GM19239 (cell line): ENCODE results near the gene OR6C2.
A peak's percentile ranks its signal among the peaks of the same experiment; 100 is the strongest.
"Not testable (repeated sequence)": the region's sequence is repeated elsewhere in the genome, so short reads cannot be mapped to it uniquely, and the experiment has no call there.

Source experiments
- DNase-seq: peaks from one replicate; pipeline ENCODE4 v3.0.0; 2011; ENCODE audit warnings: low spot score; ENCODE audit not compliant: insufficient read length
- FAIRE-seq: peaks from 2 replicates; lab custom pipeline; 2011; peaks lifted over from hg19 to GRCh38; lab: Jason Lieb, UNC

Gene OR6C2

DNA sequence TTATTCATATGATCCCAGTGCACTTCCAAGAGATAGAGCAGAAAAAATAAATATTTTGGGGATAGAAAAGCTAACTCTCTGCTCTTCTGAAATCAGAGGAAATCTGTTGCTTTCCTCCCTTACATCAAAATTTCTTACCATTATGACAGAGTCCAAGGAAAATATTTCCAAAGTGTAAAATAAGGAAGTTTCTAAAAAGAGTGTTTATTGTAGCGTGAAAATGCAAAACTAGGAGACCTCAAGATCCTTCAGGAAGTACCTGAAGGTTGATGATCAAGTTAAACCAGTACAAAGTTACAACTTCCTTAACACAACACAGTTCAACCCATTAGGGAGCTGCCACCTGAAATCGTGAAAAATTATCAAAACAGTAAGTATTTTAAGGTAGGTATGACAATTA is at the start of gene OR6C2:
OR6C2 (plus strand) TSS at position 301 of the 400 bp plus-strand sequence. CDS start 8,138 bp downstream, outside the sequence.
- FAIRE-seq (no peak), DNase-seq (no peak)

DNA sequence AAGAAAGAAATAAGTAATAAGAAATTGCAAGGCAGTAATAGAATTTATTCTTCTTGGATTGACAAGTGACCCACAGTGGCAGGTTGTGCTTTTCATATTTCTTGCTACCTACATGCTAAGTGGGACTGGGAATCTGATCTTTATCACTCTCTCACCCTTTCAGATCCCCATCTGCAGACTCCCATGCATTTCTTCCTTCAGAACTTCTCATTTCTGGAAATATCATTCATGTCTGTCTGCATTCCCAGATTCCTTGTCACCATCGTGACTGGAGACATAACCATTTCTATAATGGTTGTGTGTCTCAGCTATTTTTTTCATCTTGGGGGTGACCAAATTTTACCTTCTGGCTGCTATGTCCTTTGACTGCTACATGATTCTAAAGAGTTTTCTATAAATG is 47.5 kb upstream of the OR6C2 start:
- FAIRE-seq (no peak), DNase-seq (no peak)

DNA sequence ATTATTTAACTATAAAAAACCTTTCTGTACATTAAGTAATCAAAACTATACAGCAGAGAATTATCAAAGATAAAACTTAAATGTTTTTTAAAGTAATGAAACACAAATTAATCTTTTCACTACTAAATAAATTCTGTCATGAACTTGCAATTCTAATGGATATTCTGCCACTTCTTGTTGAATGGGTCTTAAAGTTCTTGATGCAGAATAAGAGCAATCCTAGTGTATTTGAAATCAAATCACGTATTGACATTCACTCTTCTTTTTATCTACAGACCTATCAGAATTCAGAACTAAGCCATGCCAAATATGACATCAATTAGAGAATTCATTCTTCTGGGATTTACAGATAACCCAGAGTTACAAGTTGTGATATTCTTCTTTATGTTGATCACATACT is 43.6 kb upstream of the OR6C2 start, which contains the start of gene OR6C65:
OR6C65 (plus strand) TSS at position 301 of the 400 bp plus-strand sequence; CDS start at position 301, 0 bp downstream.
- FAIRE-seq = no peak

DNA sequence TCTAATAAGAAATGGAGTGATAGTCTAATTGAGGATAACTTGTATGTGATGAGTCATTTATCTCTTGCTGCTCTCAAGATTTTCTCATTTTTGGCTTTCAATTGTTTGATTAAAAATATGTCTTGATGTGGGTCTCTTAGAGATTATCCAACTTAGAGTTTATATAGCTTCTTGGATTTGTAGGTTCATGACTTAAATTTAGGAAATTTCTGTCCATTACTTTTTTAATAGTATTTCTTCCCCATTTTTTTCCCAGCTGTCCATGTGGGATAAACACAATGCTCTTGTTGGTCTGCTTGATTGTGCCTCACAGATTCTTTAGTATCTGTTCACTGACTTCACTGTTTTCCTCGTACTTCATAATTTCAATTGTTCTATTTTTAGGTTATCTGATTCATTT is 36.0 kb upstream of the OR6C2 start:
- FAIRE-seq = no peak
- DNase-seq = no peak

More for the DNA sequence above, 43.6 kb upstream of the OR6C2 start, which contains the start of gene OR6C65:
- no peak for DNase-seq

DNA sequence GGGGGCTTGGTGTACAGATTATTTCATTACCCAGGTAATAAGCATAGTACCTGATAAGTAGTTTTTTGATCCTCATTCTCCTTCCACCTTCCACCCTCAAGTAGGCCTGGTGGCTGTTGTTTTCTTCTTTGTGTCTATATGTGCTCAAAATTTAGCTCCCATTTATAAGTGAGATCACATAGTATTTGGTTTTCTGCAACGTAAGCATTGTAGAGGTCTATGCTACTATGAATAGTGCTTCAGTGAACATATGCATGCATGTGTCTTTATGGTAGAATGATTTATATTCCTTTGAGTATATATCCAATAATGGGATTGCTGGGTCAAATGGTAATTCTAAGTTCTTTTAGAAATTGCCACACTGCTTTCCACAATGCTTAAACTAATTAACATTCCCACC is 34.7 kb upstream of the OR6C2 start:
- FAIRE-seq, DNase-seq: not testable (repeated sequence)

DNA sequence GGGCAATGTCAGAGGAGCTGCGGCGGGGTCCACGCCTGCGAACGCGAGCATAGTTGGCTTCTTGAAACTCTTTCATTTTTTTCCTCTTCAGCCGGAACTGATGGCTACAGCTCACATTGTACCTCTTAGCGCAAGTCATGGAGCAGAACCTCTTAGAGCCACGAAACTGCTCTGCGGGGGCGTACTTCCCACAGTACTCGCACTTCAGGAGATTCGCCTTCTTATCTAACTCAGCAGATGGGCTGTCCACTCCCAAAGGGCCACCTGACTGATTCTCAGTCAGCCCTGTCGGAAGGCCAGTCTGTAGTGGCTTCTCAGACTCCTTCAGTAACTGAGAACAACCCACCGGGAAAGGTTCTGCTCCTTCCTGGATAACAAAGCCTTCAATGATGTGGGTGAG is 31.7 kb upstream of the OR6C2 start:
- DNase-seq, FAIRE-seq: not testable (repeated sequence)

DNA sequence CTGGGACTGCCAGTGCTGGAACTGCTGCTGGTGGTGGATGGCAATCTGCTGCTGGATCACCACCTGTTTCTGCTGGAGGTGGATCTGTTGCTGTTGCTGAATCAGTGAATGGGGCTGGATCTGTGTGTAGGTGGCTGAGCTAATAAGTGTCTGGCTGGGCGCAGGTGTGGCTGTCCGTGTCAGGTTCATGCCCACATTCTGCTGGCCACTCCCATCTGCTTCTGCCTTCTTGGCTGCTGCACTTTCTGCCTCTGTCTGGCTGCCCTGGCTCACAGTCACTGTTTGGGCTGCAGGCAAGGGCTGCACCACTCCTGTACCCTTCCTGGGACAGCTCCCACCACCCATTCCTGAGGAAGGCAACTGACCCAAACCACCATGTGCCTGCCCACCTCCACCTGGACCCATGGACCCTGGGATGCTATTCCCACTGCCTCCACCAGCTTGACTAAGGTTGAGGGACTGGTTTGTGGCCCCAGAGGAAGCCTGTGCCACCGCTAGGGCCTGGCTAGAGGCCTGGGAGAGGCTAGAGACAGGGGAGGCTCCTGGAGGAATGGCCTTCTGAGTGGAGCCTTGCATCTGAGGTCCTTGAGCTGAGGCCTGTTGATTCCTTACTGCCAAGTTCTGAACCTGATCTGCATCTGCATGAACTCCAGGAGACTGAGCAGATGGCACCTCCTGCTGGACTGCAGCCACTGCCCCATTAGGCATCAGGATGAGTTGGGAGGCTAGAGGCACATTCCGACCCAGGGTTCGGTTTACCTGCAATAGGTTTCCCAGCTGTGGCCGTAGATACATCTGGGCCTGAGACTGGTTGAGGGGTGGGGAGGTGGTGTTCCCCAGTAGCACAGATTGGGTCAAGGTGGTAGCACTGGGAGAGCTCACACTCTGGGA is 30.1 kb upstream of the OR6C2 start:
- DNase-seq, FAIRE-seq: not testable (repeated sequence)

DNA sequence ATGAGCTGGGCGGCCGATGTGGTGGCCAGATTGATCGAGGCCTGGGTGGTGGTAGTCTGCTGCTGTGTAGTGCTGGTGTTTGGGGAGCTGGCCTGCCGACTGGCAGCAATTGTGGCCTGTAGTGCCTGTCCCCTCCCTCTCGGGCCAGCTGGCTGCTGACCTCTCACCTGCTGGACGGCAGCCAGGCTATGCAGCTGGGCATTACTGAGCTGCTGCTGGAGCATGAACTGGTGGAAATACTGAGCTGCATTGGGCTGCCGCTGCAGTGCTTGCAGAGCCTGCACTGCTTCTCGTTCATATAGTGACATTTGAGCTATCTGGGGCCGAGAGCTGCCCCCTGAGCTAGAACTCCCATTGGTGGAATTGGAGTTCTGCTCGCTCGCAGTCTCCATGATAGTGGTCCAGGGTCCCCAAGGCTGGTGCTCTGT is 29.5 kb upstream of the OR6C2 start:
- not testable (repeated sequence) for DNase-seq, FAIRE-seq

DNA sequence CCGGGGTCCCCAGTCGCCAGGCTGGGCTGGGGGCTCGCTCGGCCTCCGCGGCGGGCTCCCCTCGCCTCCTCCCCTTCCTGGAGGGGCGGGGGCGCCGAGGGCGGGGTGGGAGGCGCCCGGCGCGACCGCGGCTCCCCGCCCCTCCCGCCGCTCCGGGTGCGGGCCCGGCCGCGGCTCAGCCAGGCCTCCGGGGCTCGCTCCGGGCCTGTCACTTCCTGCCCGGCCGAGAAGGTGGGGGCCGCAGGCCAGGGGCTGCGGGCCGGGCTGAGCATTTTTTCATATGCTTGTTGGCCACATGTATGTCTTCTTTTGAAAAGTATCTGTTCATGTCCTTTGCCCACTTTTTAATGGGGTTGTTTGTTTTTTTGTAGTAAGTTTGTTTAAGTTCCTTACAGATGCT is 29.0 kb upstream of the OR6C2 start:
- DNase-seq, FAIRE-seq: not testable (repeated sequence)

DNA sequence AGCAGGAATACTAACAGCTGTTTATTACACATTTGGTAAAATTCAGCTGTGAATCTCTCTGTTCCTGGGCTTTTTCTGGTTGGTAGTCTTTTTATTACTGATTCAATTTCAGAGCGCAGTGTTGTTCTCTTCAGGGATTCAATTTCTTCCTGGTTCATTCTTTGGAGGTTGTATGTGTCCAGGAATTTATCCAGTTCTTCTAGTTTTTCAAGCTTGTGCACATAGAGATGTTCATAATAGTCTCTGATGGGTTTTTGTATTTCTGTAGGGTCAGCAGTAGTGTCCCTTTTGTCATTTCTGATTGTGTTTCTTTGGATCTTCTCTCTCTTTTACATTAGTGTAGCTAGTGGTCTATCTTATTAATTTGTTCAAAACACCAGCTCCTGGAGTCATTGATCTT is 26.9 kb upstream of the OR6C2 start:
- DNase-seq = no peak
- no peak for FAIRE-seq

DNA sequence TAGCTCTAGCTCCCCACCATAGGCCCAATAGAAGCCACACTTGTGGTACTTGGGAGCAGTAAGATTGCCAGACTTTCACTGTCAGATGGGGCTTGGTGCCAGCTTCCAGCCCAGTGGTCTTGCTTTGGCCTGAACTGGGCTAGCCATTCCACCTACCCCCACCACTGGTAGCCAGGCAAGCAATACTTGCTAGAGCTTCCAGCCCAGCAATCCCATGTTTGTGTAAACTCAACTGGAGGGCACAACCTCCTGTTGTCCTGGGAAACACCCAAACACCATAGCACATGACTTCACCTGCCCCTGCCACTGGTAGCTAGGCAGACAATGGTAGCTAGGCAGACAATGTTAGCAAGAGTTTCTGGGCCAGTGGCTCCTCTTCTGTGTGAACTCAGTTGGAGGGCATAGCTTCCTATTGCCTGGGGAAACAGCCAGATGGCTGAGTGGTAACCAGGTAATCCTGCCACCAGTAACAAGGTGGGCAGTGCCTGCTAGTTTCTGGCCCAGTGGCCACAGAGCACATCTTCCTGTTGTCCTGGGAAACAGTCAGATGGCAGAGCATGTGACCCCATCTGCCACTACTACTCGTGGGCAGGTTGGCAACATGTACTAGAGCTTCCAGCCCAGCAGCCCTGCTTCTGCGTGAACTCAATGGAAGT is 23.4 kb upstream of the OR6C2 start:
- no peak for DNase-seq
- FAIRE-seq = no peak

DNA sequence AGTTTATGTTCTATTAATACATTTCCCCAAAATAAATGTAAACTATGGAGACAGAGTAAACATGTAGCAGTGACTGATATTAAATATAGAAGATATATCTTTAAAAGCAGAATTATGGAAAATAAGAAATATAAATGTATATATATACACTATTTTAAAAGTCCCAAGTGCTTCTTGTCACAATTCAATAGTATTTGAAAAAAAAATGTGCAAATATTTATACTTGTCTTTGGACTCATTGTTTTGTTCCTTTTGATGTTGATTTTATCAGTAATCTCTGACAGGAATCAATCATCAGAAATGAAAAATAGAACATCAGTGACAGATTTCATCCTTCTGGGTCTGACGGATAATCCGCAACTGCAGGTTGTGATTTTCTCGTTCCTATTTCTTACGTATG is 17.9 kb upstream of the OR6C2 start, which contains the start of gene OR6C76:
OR6C76 (plus strand) TSS at position 301 of the 400 bp plus-strand sequence; CDS start at position 301, 0 bp downstream.
- no peak for FAIRE-seq
- no peak for DNase-seq

DNA sequence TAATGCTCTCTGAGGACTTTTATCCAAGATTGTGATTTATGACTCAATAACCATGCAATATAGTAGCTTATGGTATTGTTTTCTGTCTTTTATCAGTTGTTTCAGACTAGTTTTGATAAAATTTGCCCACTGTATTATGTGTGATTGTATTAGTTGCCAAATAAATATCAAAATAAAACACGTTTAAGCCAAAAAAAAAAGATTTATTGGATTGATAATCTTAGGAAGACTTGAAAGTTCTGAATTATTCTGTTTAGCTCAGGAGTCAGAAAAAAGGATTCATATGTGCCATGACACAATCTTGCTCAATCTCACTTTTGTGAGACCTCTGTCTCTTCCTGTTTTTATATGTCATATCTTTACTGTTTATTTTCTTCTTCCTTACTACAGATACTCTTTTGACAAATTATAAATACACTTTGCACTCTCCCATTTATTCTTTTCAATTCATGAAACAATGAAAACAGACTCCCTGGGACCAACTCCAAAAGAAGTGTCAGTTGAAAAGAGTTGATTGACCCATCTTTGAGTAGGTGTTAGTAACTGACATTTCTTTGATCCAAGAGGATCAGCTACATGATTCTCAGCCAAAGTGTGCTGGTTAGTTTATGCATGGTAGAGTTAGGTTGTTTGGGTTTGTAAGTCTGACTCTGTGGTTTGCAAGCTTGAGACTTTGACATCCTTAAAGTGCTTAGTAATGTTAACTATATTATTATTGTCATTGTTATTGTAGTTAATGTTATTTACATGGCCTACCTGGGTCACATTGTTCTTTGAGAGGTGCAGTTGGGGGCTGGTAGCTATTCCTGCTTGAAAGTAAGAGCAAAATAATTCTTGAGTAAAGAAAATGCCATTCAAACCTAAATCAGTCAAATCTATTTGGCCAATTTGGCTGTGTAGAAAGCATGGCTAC is 15.3 kb upstream of the OR6C2 start:
- DNase-seq = no peak
- FAIRE-seq = peak; percentile 18

DNA sequence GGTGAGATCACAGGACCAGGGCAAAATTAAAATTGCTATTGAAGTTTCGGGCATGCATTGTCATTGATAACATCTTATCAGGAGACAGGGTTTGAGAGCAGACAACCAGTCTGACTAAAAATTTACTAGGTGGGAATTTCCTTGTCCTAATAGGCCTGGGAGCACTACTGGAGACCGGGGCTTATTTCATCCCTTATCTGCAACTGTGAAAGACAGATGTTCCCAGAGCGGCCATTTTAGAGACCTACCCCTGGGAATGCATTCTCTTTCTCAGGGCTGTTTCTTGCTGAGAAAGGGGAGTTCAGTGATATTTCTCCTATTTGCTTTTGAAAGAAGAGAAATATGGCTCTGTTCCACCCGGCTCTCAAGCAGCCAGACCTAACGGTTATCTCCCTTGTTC is 2.6 kb upstream of the OR6C2 start:
- not testable (repeated sequence) for FAIRE-seq, DNase-seq

DNA sequence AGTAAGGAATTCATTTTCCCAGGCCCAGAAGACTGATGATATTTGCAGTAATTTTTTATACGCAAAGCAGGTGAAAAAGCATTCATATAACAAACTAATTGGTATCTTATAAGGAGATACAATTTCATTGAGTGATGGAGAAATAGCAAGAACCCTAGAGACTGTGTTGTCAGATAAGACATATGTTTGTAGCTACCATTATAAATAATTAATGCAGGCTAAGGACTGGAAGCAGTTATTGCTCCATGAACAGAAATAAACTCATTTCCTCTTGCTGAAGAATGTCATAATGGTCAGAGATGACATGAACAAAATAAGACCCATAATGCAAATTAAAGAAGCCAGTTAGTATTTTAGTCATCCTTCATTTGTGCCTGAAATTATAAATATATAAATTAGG is 1.5 kb downstream of the OR6C2 start:
- no peak for FAIRE-seq
- no peak for DNase-seq

DNA sequence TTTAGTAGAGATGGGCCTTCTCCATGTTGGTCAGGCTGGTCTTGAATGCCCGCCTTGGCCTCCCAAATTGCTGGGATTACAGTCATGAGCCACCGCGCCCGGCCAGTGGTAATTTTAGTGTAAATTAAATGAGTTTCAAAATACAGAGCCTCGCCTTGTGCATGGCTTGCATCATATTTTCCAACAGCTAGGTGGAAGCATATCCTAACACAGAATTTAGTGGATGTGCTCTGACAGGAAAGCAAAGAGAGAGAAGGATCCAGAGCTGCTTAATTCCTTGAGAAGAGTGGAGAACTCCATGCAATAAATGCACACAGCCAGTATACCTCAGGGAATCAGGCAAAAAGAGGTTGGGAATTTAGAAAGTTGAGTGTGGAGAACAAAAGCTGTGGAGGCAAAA is 2.5 kb downstream of the OR6C2 start:
- no peak for DNase-seq
- no peak for FAIRE-seq

DNA sequence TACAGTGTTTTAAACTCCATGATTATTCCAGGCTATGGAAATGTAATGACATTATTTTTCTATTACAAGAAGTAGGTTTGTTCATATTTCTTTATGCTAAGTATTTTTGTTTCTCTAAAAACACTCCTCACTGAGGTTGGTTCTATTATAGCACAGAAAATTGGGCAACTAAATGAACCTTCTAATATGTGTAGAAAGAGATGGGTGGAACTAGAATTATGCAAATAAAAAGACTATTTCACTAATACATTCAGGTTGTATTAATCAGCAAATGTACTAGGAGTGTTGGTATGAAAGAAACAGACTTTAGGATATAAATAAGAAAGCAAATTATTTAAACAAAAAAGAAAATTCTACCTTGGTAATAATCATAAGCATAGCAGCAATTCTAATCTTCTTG is 4.9 kb downstream of the OR6C2 start:
- DNase-seq (no peak), FAIRE-seq (no peak)

DNA sequence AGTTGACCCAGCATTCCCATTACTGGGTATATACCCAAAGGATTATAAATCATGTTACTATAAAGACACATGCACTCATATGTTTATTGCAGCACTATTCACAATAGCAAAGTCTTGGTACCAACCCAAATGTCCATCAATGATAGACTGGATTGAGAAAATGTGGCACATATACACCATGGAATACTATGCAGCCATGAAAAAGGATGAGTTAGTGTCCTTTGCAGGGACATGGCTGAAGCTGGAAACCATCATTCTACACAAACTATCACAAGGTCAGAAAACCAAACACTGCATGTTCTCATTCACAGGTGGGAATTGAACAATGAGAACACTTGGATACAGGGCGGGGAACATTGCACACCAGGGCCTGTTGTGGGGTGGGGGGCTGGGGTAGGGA is 21.1 kb downstream of the OR6C2 start:
- FAIRE-seq, DNase-seq: not testable (repeated sequence)

DNA sequence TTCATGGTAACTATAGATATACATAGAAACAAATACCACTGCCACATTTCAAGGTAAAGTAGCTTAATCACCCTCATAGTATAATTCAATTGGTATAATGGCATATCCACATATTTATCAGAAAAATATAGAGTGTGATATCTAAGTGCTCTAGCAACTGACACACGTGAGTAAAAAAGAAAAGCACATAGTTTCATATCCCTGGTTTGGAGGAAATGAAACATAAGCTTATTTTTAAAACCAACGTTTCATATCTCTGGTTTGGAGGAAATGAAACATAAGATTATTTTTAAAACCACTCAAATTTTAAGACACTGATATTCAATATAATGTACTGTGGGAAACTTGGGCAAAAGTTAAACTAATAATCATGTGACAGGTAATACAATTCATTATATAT is 24.0 kb downstream of the OR6C2 start:
- DNase-seq = no peak
- no peak for FAIRE-seq

DNA sequence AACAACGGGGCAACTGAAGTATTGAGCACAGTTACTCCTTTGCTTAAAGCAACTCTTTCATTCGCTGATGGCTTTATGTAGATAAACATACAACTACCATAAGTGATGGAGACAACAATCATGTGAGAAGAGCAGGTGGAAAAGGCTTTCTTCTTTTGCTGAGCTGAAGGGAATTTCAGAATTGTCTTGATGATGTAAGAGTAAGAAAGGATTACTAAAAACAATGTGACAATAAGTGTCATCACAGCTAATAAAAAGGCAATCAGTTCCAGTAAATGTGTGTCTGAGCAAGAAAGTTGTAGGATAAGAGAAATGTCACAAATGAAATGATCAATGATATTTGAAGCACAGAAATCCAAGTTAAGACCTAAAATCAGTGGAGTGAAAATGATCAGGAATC is 25.4 kb downstream of the OR6C2 start:
- FAIRE-seq = no peak
- DNase-seq = no peak
